ENCODE results near the gene RPIA.

RPIA gene

GRCh38 chr2:88667219-88667618 lies 24.3 kb upstream of the RPIA start:
- Histone ChIP-seq H3K4me1 (ENCODE audit: insufficient read depth, low read length, severe bottlenecking) (no peaks in the 10 kb centered on the region), H3K27me3 (ENCODE audit: insufficient read depth, low read length) (no peaks in the 10 kb centered on the region; the same call in 1 of the 2 replicates), H3F3A (ENCODE audit: insufficient read depth, low read length) (no peaks in the 10 kb centered on the region), H3K4me3 (ENCODE audit: low read depth, low read length, poor library complexity, severe bottlenecking) (no peak overlapping the region), H3K36me3 (ENCODE audit: insufficient read depth, low read length) (no peaks in the 10 kb centered on the region), H3K9me3 (ENCODE audit: low read length) (no peaks in the 10 kb centered on the region), H4K20me1 (ENCODE audit: insufficient read depth, low read length) (no peaks in the 10 kb centered on the region), H3K9ac (ENCODE audit: low read length) (no peak overlapping the region), H3K27ac (ENCODE audit: low read depth, low read length, poor library complexity, severe bottlenecking) (no peak overlapping the region), H3K9me2 (ENCODE audit: low read depth, low read length) (no peaks in the 10 kb centered on the region), H2AFZ (ENCODE audit: low read length) (no peak overlapping the region), H3K4me2 (ENCODE audit: low read length) (no peak overlapping the region), H3K79me2 (ENCODE audit: insufficient read depth, low read length) (no peaks in the 10 kb centered on the region)
- TF ChIP-seq, protein P1, sequence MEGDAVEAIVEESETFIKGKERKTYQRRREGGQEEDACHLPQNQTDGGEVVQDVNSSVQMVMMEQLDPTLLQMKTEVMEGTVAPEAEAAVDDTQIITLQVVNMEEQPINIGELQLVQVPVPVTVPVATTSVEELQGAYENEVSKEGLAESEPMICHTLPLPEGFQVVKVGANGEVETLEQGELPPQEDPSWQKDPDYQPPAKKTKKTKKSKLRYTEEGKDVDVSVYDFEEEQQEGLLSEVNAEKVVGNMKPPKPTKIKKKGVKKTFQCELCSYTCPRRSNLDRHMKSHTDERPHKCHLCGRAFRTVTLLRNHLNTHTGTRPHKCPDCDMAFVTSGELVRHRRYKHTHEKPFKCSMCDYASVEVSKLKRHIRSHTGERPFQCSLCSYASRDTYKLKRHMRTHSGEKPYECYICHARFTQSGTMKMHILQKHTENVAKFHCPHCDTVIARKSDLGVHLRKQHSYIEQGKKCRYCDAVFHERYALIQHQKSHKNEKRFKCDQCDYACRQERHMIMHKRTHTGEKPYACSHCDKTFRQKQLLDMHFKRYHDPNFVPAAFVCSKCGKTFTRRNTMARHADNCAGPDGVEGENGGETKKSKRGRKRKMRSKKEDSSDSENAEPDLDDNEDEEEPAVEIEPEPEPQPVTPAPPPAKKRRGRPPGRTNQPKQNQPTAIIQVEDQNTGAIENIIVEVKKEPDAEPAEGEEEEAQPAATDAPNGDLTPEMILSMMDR (IDR thresholded peaks at IDR 0.05; ENCODE audit: low read length), result peak; percentile 43
- TF ChIP-seq EZH2 (IDR thresholded peaks at IDR 0.05; ENCODE audit: borderline replicate concordance, low read length), result no peak

DNA sequence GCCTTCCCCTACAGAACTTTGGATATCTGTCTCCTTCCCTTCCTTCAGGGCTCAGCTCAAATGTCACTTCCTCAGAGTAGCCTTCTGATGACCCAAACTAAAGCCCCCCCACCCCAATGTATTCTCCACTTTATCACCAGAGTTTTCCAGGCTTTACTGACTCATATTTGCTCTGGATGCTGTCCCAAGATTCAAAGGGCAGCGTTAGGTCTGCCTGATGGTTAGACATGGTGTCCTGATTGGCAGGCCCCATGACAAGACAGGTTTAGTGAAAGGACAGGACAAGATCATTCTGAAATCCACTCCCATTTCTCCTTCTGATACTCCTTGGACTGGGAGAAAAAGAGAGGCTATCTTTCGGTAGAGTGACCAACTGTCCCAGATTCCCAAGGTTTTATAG lies 22.6 kb upstream of the RPIA start:
- no peak overlapping the region for H3K4me2 ChIP-seq (ENCODE audit: low read length)
- H3K9me3 ChIP-seq (ENCODE audit: low read length), result no peaks in the 10 kb centered on the region

GRCh38 chr2:88669482-88670214 lies 21.8 kb upstream of the RPIA start:
- H3K9ac ChIP-seq (ENCODE audit: low read length), result no peak overlapping the region
- H2AFZ ChIP-seq (ENCODE audit: low read length), result no peak overlapping the region
- no peaks in the 10 kb centered on the region for H3F3A ChIP-seq (ENCODE audit: insufficient read depth, low read length)
- no peaks in the 10 kb centered on the region for H3K36me3 ChIP-seq (ENCODE audit: insufficient read depth, low read length)
- H3K4me2 ChIP-seq (ENCODE audit: low read length), result no peak overlapping the region
- no peaks in the 10 kb centered on the region for H3K27me3 ChIP-seq (ENCODE audit: insufficient read depth, low read length)
- H3K9me3 ChIP-seq (ENCODE audit: low read length), result no peaks in the 10 kb centered on the region
- no peaks in the 10 kb centered on the region for H4K20me1 ChIP-seq (ENCODE audit: insufficient read depth, low read length)
- H3K4me1 ChIP-seq (ENCODE audit: insufficient read depth, low read length, severe bottlenecking), result no peaks in the 10 kb centered on the region
- H3K9me2 ChIP-seq (ENCODE audit: low read depth, low read length), result no peaks in the 10 kb centered on the region
- H3K79me2 ChIP-seq (ENCODE audit: insufficient read depth, low read length), result no peaks in the 10 kb centered on the region
- H3K27ac ChIP-seq (ENCODE audit: low read depth, low read length, poor library complexity, severe bottlenecking), result no peak overlapping the region
- no peak overlapping the region for H3K4me3 ChIP-seq (ENCODE audit: low read depth, low read length, poor library complexity, severe bottlenecking)
- TF ChIP-seq, protein P1 (IDR thresholded peaks at IDR 0.05; ENCODE audit: low read length), result peak; percentile 86
- no peak for TF ChIP-seq EZH2 (IDR thresholded peaks at IDR 0.05; ENCODE audit: borderline replicate concordance, low read length)

More for the DNA sequence above, 22.6 kb upstream of the RPIA start:
- Histone ChIP-seq H2AFZ (ENCODE audit: low read length) (no peak overlapping the region), H3F3A (ENCODE audit: insufficient read depth, low read length) (no peaks in the 10 kb centered on the region), H3K36me3 (ENCODE audit: insufficient read depth, low read length) (no peaks in the 10 kb centered on the region), H3K9me2 (ENCODE audit: low read depth, low read length) (no peaks in the 10 kb centered on the region), H3K4me1 (ENCODE audit: insufficient read depth, low read length, severe bottlenecking) (no peaks in the 10 kb centered on the region), H3K4me3 (ENCODE audit: low read depth, low read length, poor library complexity, severe bottlenecking) (no peak overlapping the region), H4K20me1 (ENCODE audit: insufficient read depth, low read length) (no peaks in the 10 kb centered on the region), H3K79me2 (ENCODE audit: insufficient read depth, low read length) (no peaks in the 10 kb centered on the region), H3K9ac (ENCODE audit: low read length) (no peak overlapping the region), H3K27ac (ENCODE audit: low read depth, low read length, poor library complexity, severe bottlenecking) (no peak overlapping the region), H3K27me3 (ENCODE audit: insufficient read depth, low read length) (no peaks in the 10 kb centered on the region; the same call in 1 of the 2 replicates)
- no peak for TF ChIP-seq EZH2 (IDR thresholded peaks at IDR 0.05; ENCODE audit: borderline replicate concordance, low read length)
- TF ChIP-seq, protein P1 (IDR thresholded peaks at IDR 0.05; ENCODE audit: low read length), result no peak

Data from OCI-LY1 (cell line).